HG02981 (cell line): ENCODE measurements around the gene CNOT2.

Source experiments
- ATAC-seq: cut with Tn5 transposase; IDR thresholded peaks from one replicate; pipeline ENCODE4 v1.9.1; 2021; ENCODE audit warnings: mild to moderate bottlenecking, moderate library complexity; ENCODE audit not compliant: unreplicated experiment

CNOT2 gene

GRCh38 chr12:70242695-70243509 lies at the start of gene CNOT2:
TSS of gene CNOT2 (plus strand) at chr12:70243433. CDS start at chr12:70278227, 34,794 bp downstream.
- peak; percentile 67 for ATAC-seq

- ATAC-seq, result no peak
Measured at GRCh38 chr12:70194076-70194475, 49.2 kb upstream of the CNOT2 start.

- no peak for ATAC-seq
Measured at GRCh38 chr12:70196811-70197281, 46.4 kb upstream of the CNOT2 start.

- ATAC-seq, result no peak
Measured at GRCh38 chr12:70197345-70197744, 45.9 kb upstream of the CNOT2 start.

- no peak for ATAC-seq
Measured at GRCh38 chr12:70213707-70214106, 29.5 kb upstream of the CNOT2 start.

GRCh38 chr12:70214972-70215617 lies 28.1 kb upstream of the CNOT2 start:
- no peak for ATAC-seq

GRCh38 chr12:70217416-70217815 lies 25.8 kb upstream of the CNOT2 start:
- ATAC-seq, result no peak

GRCh38 chr12:70221626-70222025 lies 21.6 kb upstream of the CNOT2 start:
- no peak for ATAC-seq

GRCh38 chr12:70227911-70228310 lies 15.3 kb upstream of the CNOT2 start:
- ATAC-seq, result no peak

- ATAC-seq, result no peak
Measured at GRCh38 chr12:70230934-70231606, 12.2 kb upstream of the CNOT2 start.

- no peak for ATAC-seq
Measured at GRCh38 chr12:70236990-70237389, 6.2 kb upstream of the CNOT2 start.

GRCh38 chr12:70240673-70241072 lies 2.6 kb upstream of the CNOT2 start:
- ATAC-seq, result no peak

- ATAC-seq, result no peak
Measured at GRCh38 chr12:70241845-70242244, 1.4 kb upstream of the CNOT2 start.

- peak; percentile 48 for ATAC-seq
Measured at GRCh38 chr12:70243510-70244371, 508 bp downstream of the CNOT2 start.

- ATAC-seq, result no peak
Measured at GRCh38 chr12:70244409-70244808, 1.2 kb downstream of the CNOT2 start.

- no peak for ATAC-seq
Measured at GRCh38 chr12:70245458-70245857, 2.2 kb downstream of the CNOT2 start.

- no peak for ATAC-seq
Measured at GRCh38 chr12:70246580-70246979, 3.3 kb downstream of the CNOT2 start.

- ATAC-seq, result no peak
Measured at GRCh38 chr12:70247653-70248199, 4.5 kb downstream of the CNOT2 start.

GRCh38 chr12:70248876-70249275 lies 5.6 kb downstream of the CNOT2 start:
- ATAC-seq, result no peak

- no peak for ATAC-seq
Measured at GRCh38 chr12:70249903-70250302, 6.7 kb downstream of the CNOT2 start.
